BJ (cell line): ENCODE data around the gene L1CAM. TPM values are rescaled to one million over a fixed set of nuclear protein-coding genes. Genes with fewer than 3 reads are reported as not detected.

ENCODE experiments used
- CTCF ChIA-PET: fragments of 350-600 bp; formaldehyde crosslinking; extraction: SDS; loops from one replicate; lab custom pipeline; 2021; ENCODE audit warnings: antibody characterized with exemption, inconsistent platforms; lab: Yijun Ruan, JAX
- POLR2A ChIA-PET: fragments of 300-600 bp; sonication (Branson Sonifier 250); formaldehyde crosslinking; extraction: SDS; loops from one replicate; lab custom pipeline; 2021; ENCODE audit warnings: antibody characterized with exemption; lab: Charles Lee
- DNase-seq: peaks from one replicate; pipeline ENCODE4 v3.0.0-alpha.2; 2011; ENCODE audit warnings: low read depth
- H3K27me3 ChIP-seq: 2 replicates; pipeline ENCODE4 v1.6.0; 2011; ENCODE audit warnings: low read length; ENCODE audit not compliant: control insufficient read depth, insufficient read depth
- H3K36me3 ChIP-seq: 2 replicates; pipeline ENCODE4 v1.5.1; 2011; ENCODE audit warnings: low read length; ENCODE audit not compliant: control insufficient read depth, insufficient read depth
- H3K4me3 ChIP-seq: 2 replicates; pipeline ENCODE4 v1.5.1; 2011; ENCODE audit warnings: low read depth, mild to moderate bottlenecking, control low read depth, low read length
- CTCF ChIP-seq: IDR thresholded peaks from 2 replicates; pipeline ENCODE4 v1.5.1; 2011; ENCODE audit warnings: low read depth, mild to moderate bottlenecking, control low read depth, inconsistent platforms, low read length, moderate library complexity; ENCODE audit not compliant: insufficient read depth
- polyA plus RNA-seq: library from polyadenylated mRNA; depleted of rRNA; stranded (reverse); fragments of >200 nt; gene quantifications from 2 replicates; pipeline ENCODE4 v1.2.3, GENCODE V29; 2011

Gene L1CAM
- polyA plus RNA-seq, 1 experiment, result 62.0 TPM

GRCh38 chrX:153853902-153854267 is 32.1 kb downstream of the L1CAM start:
- CTCF ChIA-PET, result no interaction called here

GRCh38 chrX:153853180-153853901 is 32.6 kb downstream of the L1CAM start:
- POLR2A ChIA-PET, result no interaction called here
- Histone ChIP-seq H3K27me3 (no peaks in the 10 kb centered on the region; the same call in 1 of the 2 replicates), H3K4me3 (no peak overlapping the region), H3K36me3 (no peaks in the 10 kb centered on the region)
- CTCF ChIA-PET, result no interaction called here
- DNase-seq, result no peak
- TF ChIP-seq CTCF, result no peak

More at GRCh38 chrX:153853902-153854267, 32.1 kb downstream of the L1CAM start:
- H3K27me3 ChIP-seq, result no peaks in the 10 kb centered on the region; the same call in 1 of the 2 replicates
- H3K36me3 ChIP-seq, result no peaks in the 10 kb centered on the region
- no peak for DNase-seq
- TF ChIP-seq CTCF, result no peak
- POLR2A ChIA-PET, result no interaction called here
- H3K4me3 ChIP-seq, result no peak overlapping the region

- Histone ChIP-seq H3K4me3 (no peak overlapping the region), H3K27me3 (no peaks in the 10 kb centered on the region; the same call in 1 of the 2 replicates), H3K36me3 (no peaks in the 10 kb centered on the region)
- ChIA-PET POLR2A (no interaction called here), CTCF (no interaction called here)
- DNase-seq, result no peak
- TF ChIP-seq CTCF, result no peak
Observed at GRCh38 chrX:153851981-153852380, 34.0 kb downstream of the L1CAM start.

GRCh38 chrX:153848325-153848724 is 37.6 kb downstream of the L1CAM start:
- H3K36me3 ChIP-seq, result no peaks in the 10 kb centered on the region
- no peak for TF ChIP-seq CTCF
- ChIA-PET CTCF (no interaction called here), POLR2A (no interaction called here)
- no peak overlapping the region for H3K4me3 ChIP-seq
- peaks cover 5% of the 10 kb centered on the region for H3K27me3 ChIP-seq
- no peak for DNase-seq

GRCh38 chrX:153845842-153846241 is 40.1 kb downstream of the L1CAM start:
- DNase-seq, result no peak
- Histone ChIP-seq H3K4me3 (no peak overlapping the region), H3K27me3 (peaks cover 5% of the 10 kb centered on the region; the same call in 1 of the 2 replicates), H3K36me3 (no peaks in the 10 kb centered on the region)
- TF ChIP-seq CTCF, result no peak
- ChIA-PET CTCF (no interaction called here), POLR2A (no interaction called here)
